Natural killer cell (primary cell): ENCODE measurements around the gene GLA. TPM values are rescaled to one million over a fixed set of nuclear protein-coding genes. Genes with fewer than 3 reads are reported as not detected.

Source experiments
- ATAC-seq, 3 donors: fragments of 150-1000 bp in 2 of 3; fragments of 200-7000 bp in 1 of 3; cut with Tn5 transposase; 1 replicate in 1 of 3; 2 replicates in 2 of 3; pipeline ENCODE4 v1.10.0; 2021; ENCODE audit warnings: mild to moderate bottlenecking in 2 of 3, moderate library complexity in 2 of 3
- DNase-seq, 2 donors: peaks; one replicate each; pipeline versions ENCODE4 v3.0.0 to v3.0.0-alpha.2; 2013 to 2021; ENCODE audit warnings: mixed read lengths in 1 of 2
- H3K27ac ChIP-seq: one replicate; pipeline ENCODE4 v1.5.1; 2013; ENCODE audit warnings: mild to moderate bottlenecking, low read length
- H3K27me3 ChIP-seq: one replicate; pipeline ENCODE4 v1.6.1; 2013; ENCODE audit warnings: low read length; ENCODE audit not compliant: control insufficient read depth, insufficient read depth
- H3K36me3 ChIP-seq: one replicate; pipeline ENCODE4 v1.6.1; 2013; ENCODE audit warnings: low read length; ENCODE audit not compliant: control insufficient read depth, insufficient read depth
- H3K4me1 ChIP-seq: one replicate; pipeline ENCODE4 v1.6.1; 2013; ENCODE audit warnings: low read length; ENCODE audit not compliant: control insufficient read depth, insufficient read depth
- H3K4me3 ChIP-seq: one replicate; pipeline ENCODE4 v1.5.1; 2013; ENCODE audit warnings: low read length
- H3K9me3 ChIP-seq: one replicate; pipeline ENCODE4 v1.6.1; 2013; ENCODE audit warnings: low read length; ENCODE audit not compliant: control insufficient read depth, insufficient read depth
- H3K27ac Mint-ChIP-seq, 2 donors: one replicate each; pipeline ENCODE4 v1.8.0; 2022; ENCODE audit warnings: mild to moderate bottlenecking in 2 of 2, mixed read lengths in 2 of 2, moderate library complexity in 1 of 2
- H3K27me3 Mint-ChIP-seq, 2 donors: one replicate each; pipeline ENCODE4 v1.8.0; 2022; ENCODE audit warnings: low read depth in 2 of 2, mixed read lengths in 2 of 2
- H3K36me3 Mint-ChIP-seq: one replicate; pipeline ENCODE4 v1.8.0; 2022; ENCODE audit warnings: mixed read lengths
- H3K4me1 Mint-ChIP-seq, 2 donors: one replicate each; pipeline ENCODE4 v1.8.0; 2022; ENCODE audit warnings: mixed read lengths in 2 of 2
- H3K4me3 Mint-ChIP-seq: one replicate; pipeline ENCODE4 v1.8.0; 2022; ENCODE audit warnings: mild to moderate bottlenecking, moderate library complexity, mixed read lengths
- H3K9me3 Mint-ChIP-seq, 2 donors: one replicate each; pipeline ENCODE4 v1.8.0; 2022; ENCODE audit warnings: mixed read lengths in 2 of 2
- WGBS: methylation state at CpG from one replicate; pipeline ENCODE4 v1.1.7; 2013; ENCODE audit warnings: missing lambda C conversion rate; ENCODE audit not compliant: insufficient coverage; 5-methylcytosine and 5-hydroxymethylcytosine counted together
- intact Hi-C: fragments of 100-400 bp; cut with micrococcal nuclease; formaldehyde crosslinking; loops from one replicate; pipeline ENCODE4 v1.14.2; 2022
- total RNA-seq, 4 donors: library from RNA; stranded (reverse); fragments of 120-200 nt in 1 of 4; gene quantifications; one replicate each; pipeline versions ENCODE4 v1.2.3 to v1.2.4, GENCODE V29; 2013 to 2022
- TF ChIP-seq, protein P1 (sequence below): fragments of 200-600 bp; IDR thresholded peaks from one replicate; pipeline ENCODE4 v1.8.0; 2022; ENCODE audit warnings: antibody characterized with exemption

GLA gene
- total RNA-seq, 3 donors from 2014 or later (not counting 1 experiment from before 2014, with no cell fraction given), result 34.9 to 71.9 (median 47.9) TPM

DNA sequence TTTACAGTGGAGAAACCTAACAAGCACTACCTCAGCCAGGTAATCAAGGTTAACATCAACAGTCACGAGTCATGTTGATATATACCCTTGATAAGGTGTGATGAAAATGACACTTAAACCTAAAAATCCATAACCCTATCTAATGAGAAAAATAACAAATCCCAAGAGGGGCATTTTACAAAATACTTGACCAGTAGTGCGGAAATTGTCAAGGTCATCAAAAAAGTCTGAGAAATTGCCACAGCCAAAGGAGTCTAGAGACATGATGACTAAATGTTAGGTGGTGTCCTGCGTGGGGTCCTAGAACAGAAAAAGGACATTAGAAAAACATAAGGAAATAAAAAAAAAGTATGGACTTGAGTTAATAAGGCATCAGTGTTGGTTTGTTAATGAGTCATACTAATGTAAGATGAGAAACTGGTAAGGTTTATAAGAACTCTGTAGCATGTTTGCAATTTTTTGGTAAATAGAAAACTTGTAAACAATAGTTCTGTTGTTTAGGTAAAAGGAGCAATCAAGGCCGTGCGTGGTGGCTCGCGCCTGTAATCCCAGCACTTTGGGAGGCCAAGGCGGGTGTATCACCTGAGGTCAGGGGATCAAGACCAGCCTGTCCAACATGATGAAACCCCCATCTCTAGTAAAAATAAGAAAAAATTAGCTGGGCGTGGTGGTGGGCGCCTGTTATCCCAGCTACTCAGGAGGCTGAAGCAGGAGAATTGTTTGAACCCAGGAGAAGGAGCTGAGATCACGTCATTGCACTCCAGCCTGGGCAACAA, 14.0 kb downstream of the GLA start:
- no peaks in the 10 kb centered on the region for H3K36me3 Mint-ChIP-seq
- H3K4me3 Mint-ChIP-seq, result no peak overlapping the region
- H3K27ac ChIP-seq, result no peak overlapping the region
- no peak overlapping the region for H3K4me3 ChIP-seq
- DNase-seq, result no peak
- TF ChIP-seq, protein P1, sequence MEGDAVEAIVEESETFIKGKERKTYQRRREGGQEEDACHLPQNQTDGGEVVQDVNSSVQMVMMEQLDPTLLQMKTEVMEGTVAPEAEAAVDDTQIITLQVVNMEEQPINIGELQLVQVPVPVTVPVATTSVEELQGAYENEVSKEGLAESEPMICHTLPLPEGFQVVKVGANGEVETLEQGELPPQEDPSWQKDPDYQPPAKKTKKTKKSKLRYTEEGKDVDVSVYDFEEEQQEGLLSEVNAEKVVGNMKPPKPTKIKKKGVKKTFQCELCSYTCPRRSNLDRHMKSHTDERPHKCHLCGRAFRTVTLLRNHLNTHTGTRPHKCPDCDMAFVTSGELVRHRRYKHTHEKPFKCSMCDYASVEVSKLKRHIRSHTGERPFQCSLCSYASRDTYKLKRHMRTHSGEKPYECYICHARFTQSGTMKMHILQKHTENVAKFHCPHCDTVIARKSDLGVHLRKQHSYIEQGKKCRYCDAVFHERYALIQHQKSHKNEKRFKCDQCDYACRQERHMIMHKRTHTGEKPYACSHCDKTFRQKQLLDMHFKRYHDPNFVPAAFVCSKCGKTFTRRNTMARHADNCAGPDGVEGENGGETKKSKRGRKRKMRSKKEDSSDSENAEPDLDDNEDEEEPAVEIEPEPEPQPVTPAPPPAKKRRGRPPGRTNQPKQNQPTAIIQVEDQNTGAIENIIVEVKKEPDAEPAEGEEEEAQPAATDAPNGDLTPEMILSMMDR, result no peak
- 93% methylated on average over 6 of the region's 11 CpGs for WGBS
- no peak for ATAC-seq
- peak overlapping the region; percentile 68 to 89 for H3K27ac Mint-ChIP-seq
- intact Hi-C loops, result no loop called here
- H3K4me1 ChIP-seq, result peaks cover 12% of the 10 kb centered on the region
- H3K27me3 Mint-ChIP-seq, result no peaks in the 10 kb centered on the region
- H3K9me3 Mint-ChIP-seq, result no peaks in the 10 kb centered on the region
- H3K4me1 Mint-ChIP-seq, result peaks cover 8 to 14% of the 10 kb centered on the region in 2 donors
- peaks cover 10% of the 10 kb centered on the region for H3K36me3 ChIP-seq
- no peaks in the 10 kb centered on the region for H3K27me3 ChIP-seq
- H3K9me3 ChIP-seq, result no peaks in the 10 kb centered on the region

DNA sequence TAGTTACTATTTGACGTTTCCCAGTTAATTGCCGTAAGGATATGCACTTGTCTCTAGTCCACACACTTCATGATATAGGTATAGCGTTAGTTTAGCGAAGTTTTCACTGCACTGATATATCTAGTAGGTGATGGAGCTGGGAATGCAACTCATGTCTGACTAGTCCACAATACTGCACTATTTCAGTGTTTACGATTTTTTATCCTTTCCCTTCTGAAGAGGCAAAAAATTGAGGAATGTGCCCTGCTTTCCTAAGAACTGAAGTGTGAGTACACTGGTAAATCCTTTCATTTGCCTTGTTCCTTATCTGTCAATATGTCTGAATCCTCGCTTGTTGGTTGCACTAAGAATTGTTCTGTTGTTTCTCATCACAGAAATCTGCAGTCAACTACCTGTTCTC, 15.9 kb downstream of the GLA start:
- ATAC-seq, result no peak
- intact Hi-C loops, result loop anchor here (2.0 kb wide), 2 partner anchors 15 to 43 kb away; partner anchors contain the start of genes GLA and TIMM8A
- no peaks in the 10 kb centered on the region for H3K9me3 Mint-ChIP-seq

GRCh38 chrX:101390664-101391525, 16.8 kb downstream of the GLA start, which contains the start of gene RPL36A:
TSS of gene RPL36A (plus strand) at chrX:101391011. CDS start at chrX:101391044, 33 bp downstream.
- TF ChIP-seq, protein P1, result peak; percentile 57
- no peaks in the 10 kb centered on the region for H3K9me3 Mint-ChIP-seq
- Histone ChIP-seq H3K27ac (peak within 1 kb of the TSS; percentile 89), H3K36me3 (peaks cover 9% of the 10 kb centered on the region), H3K9me3 (no peaks in the 10 kb centered on the region), H3K27me3 (no peaks in the 10 kb centered on the region), H3K4me1 (peaks cover 12% of the 10 kb centered on the region), H3K4me3 (peak within 1 kb of the TSS; percentile 74)
- intact Hi-C loops, result loop anchor here (2.0 kb wide), 2 partner anchors 16 to 42 kb away; partner anchors contain the start of genes GLA and TIMM8A
- H3K27me3 Mint-ChIP-seq, result no peaks in the 10 kb centered on the region
- DNase-seq, result peak; percentile 60 to 90
- peak; percentile 94 to 97 (median 96) for ATAC-seq
- H3K36me3 Mint-ChIP-seq, result no peaks in the 10 kb centered on the region
- under 1% methylated on average over 42 of the region's 47 CpGs for WGBS
- peaks cover 8 to 14% of the 10 kb centered on the region in 2 donors for H3K4me1 Mint-ChIP-seq
- peak within 1 kb of the TSS; percentile 87 to 89 for H3K27ac Mint-ChIP-seq
- H3K4me3 Mint-ChIP-seq, result peak within 1 kb of the TSS; percentile 91

More for the DNA sequence above, 15.9 kb downstream of the GLA start:
- Mint-ChIP-seq H3K4me1 (peaks cover 8 to 14% of the 10 kb centered on the region in 2 donors), H3K4me3 (peak overlapping the region; percentile 91), H3K27me3 (no peaks in the 10 kb centered on the region), H3K27ac (peak overlapping the region; percentile 87 to 89), H3K36me3 (no peaks in the 10 kb centered on the region)
- H3K9me3 ChIP-seq, result no peaks in the 10 kb centered on the region
- H3K4me3 ChIP-seq, result peak overlapping the region; percentile 74
- TF ChIP-seq, protein P1, result no peak
- DNase-seq, result no peak
- H3K27ac ChIP-seq, result peak overlapping the region; percentile 89
- H3K27me3 ChIP-seq, result no peaks in the 10 kb centered on the region
- peaks cover 10% of the 10 kb centered on the region for H3K36me3 ChIP-seq
- 64% methylated on average over 1 of the region's 6 CpGs for WGBS
- H3K4me1 ChIP-seq, result peaks cover 12% of the 10 kb centered on the region
